ENCODE measurements around the gene ZNF181.
"Not testable (repeated sequence)": the region's sequence is repeated elsewhere in the genome, so short reads cannot be mapped to it uniquely, and the experiment has no call there.

The ZNF181 gene

DNA sequence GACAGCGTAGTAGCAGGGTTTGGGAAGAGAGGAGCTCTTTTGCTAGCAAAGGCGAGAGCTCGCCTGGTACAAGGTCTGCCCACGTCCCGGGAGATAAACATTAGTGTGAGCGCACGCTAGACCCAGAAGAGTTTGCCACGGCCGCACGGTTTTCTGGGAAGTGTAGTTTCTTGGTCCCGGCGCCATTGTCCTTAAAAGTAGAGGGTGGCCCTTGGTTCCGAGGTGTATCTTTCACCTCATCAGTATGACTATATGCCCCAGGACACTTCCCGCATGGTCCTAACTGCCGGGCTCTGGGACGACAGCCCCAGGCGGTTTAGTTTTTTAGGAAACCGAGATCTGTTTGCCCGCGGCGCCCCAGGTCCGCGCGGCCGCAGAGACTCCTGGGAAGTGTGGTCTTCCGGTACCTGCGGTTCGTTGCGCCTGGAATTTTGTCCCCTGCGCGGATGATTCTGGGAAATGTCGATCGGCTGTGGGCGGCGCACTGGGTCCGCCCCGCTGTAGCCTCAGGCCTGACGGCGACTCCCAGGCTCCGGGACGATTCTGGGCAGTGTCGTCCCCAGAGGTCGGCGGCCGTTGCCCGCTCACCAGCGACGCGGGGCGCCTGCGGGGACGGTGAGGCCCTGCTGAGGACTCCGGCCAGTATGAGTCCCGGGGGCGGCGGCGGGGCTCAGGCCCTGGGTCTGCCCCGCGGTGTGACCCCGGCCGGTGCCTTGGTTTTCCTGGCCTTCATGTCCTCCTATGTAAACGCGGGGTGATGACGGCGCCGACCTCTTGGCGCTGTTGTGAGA lies at the start of gene ZNF181:
ZNF181 (plus strand) TSS at position 498 of the 791 bp plus-strand sequence. CDS start 795 bp downstream, outside the sequence.
- Histone ChIP-seq H3K9me3 (ENCODE audit: control insufficient read depth, insufficient read depth, low read length) (no peaks in the 10 kb centered on the region), H3K9ac (ENCODE audit: low read depth, low read length) (peak within 1 kb of the TSS; percentile 87), H3K36me3 (ENCODE audit: control insufficient read depth, insufficient read depth, low read length) (no peaks in the 10 kb centered on the region), H3K27me3 (ENCODE audit: control insufficient read depth, insufficient read depth, low read length) (no peaks in the 10 kb centered on the region), H3K4me3 (ENCODE audit: low read depth, low read length) (peak within 1 kb of the TSS; percentile 93), H3K4me1 (ENCODE audit: control insufficient read depth, insufficient read depth, low read length) (no peaks in the 10 kb centered on the region)

DNA sequence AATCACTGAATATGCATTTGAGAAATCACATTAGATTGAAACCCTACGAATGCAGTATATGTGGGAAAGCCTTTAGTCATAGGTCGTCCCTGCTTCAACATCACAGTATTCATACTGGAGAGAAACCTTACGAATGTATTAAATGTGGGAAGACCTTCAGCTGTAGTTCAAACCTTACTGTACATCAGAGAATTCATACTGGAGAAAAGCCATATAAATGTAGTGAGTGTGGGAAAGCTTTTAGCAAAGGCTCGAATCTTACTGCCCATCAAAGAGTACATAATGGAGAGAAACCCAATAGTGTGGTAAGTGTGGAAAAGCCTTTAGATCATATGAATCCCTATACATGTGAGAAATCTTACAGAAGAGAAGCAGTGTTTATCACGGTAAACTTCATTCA lies 48.8 kb upstream of the ZNF181 start:
- not testable (repeated sequence) for H3K4me1 ChIP-seq (ENCODE audit: control insufficient read depth, insufficient read depth, low read length); H3K9ac ChIP-seq (ENCODE audit: low read depth, low read length); H3K36me3 ChIP-seq (ENCODE audit: control insufficient read depth, insufficient read depth, low read length); H3K9me3 ChIP-seq (ENCODE audit: control insufficient read depth, insufficient read depth, low read length); H3K27me3 ChIP-seq (ENCODE audit: control insufficient read depth, insufficient read depth, low read length); H3K4me3 ChIP-seq (ENCODE audit: low read depth, low read length)

DNA sequence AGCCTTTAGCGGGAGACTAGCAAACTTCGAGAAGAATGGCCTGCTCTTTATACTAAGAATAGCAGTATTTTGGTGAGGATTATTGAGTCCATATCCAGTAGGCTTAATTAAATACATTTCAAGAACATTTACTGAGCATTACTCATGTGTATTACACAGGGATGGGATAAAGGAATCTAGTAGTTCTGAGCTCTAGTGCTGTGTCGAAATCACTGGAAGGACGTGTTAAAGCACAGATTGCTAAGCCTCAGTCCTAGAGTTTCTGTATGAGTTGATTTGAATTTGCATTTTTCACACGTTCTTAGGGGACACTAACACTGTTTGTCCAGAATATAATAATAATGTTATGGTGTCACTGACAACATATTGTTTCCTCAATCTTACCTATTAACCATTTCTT lies 47.6 kb upstream of the ZNF181 start:
- H3K4me1 ChIP-seq (ENCODE audit: control insufficient read depth, insufficient read depth, low read length): no peaks in the 10 kb centered on the region
- H3K9me3 ChIP-seq (ENCODE audit: control insufficient read depth, insufficient read depth, low read length): no peaks in the 10 kb centered on the region
- no peaks in the 10 kb centered on the region for H3K36me3 ChIP-seq (ENCODE audit: control insufficient read depth, insufficient read depth, low read length)
- H3K4me3 ChIP-seq (ENCODE audit: low read depth, low read length): no peak overlapping the region
- no peak overlapping the region for H3K9ac ChIP-seq (ENCODE audit: low read depth, low read length)
- H3K27me3 ChIP-seq (ENCODE audit: control insufficient read depth, insufficient read depth, low read length): peaks cover 7% of the 10 kb centered on the region

DNA sequence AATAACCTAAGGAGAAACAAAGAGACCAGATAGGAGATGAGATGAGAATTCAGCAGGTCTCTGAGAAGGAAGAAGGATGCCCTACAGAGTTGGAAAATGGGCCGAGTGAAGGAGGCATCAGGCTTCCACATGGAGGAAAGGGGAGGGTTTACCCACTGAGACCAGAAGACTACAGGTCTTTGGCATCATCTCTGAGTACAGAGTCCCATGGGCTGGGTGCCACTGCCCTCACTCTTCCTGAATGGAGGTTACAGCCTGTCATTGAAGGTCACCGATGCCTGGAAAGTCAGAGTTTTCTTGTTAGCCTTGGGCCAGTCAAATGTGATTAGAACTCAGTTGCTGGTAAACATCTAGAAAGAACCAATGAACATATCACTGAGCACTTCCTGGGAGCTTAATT lies 46.7 kb upstream of the ZNF181 start:
- no peaks in the 10 kb centered on the region for H3K4me1 ChIP-seq (ENCODE audit: control insufficient read depth, insufficient read depth, low read length)
- no peaks in the 10 kb centered on the region for H3K9me3 ChIP-seq (ENCODE audit: control insufficient read depth, insufficient read depth, low read length)
- peaks cover 7% of the 10 kb centered on the region for H3K27me3 ChIP-seq (ENCODE audit: control insufficient read depth, insufficient read depth, low read length)
- H3K4me3 ChIP-seq (ENCODE audit: low read depth, low read length): no peak overlapping the region
- H3K36me3 ChIP-seq (ENCODE audit: control insufficient read depth, insufficient read depth, low read length): no peaks in the 10 kb centered on the region
- no peak overlapping the region for H3K9ac ChIP-seq (ENCODE audit: low read depth, low read length)

DNA sequence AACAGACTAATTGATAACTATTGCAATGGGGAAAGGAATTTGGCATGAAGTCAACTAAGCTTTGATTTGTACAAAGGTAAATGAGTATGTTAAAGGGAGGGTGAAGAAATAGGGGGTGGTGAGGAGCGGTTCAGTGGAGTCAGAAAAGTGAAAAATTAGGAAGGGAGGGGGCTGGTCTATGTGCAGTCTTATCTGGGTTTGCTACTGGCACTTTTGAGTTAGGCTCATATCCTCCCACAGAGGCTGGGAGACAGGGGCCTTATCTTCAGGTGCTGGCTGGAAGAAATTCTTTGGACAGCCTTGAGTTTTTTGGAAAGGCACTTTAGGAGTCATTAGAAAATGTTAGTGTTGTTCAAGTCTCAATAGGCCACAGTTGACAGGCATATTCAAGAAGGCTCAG lies 45.5 kb upstream of the ZNF181 start:
- Histone ChIP-seq H3K4me3 (ENCODE audit: low read depth, low read length) (no peak overlapping the region), H3K27me3 (ENCODE audit: control insufficient read depth, insufficient read depth, low read length) (peaks cover 7% of the 10 kb centered on the region), H3K9me3 (ENCODE audit: control insufficient read depth, insufficient read depth, low read length) (no peaks in the 10 kb centered on the region), H3K36me3 (ENCODE audit: control insufficient read depth, insufficient read depth, low read length) (no peaks in the 10 kb centered on the region), H3K9ac (ENCODE audit: low read depth, low read length) (no peak overlapping the region), H3K4me1 (ENCODE audit: control insufficient read depth, insufficient read depth, low read length) (no peaks in the 10 kb centered on the region)

DNA sequence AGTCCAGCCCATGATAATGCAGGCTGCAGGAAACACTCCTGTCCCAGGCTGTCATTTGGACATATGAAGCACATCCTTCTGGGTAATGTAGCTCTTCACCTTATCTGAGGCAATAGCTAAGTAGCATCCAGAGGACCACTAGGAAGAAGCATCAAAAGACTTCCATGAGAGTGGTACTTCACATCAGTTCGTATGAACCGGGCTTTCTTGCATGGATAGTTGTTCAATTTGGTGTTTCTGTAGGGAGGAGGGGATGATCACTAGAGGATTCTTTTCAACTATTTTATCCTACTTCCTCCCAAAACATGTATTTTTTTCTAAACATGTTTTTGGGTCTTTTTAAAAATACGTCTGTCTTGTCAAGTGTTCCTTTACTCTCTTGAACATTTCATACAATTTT lies 43.7 kb upstream of the ZNF181 start:
- no peak overlapping the region for H3K9ac ChIP-seq (ENCODE audit: low read depth, low read length)
- H3K9me3 ChIP-seq (ENCODE audit: control insufficient read depth, insufficient read depth, low read length): no peaks in the 10 kb centered on the region
- H3K4me3 ChIP-seq (ENCODE audit: low read depth, low read length): no peak overlapping the region
- H3K36me3 ChIP-seq (ENCODE audit: control insufficient read depth, insufficient read depth, low read length): no peaks in the 10 kb centered on the region
- H3K27me3 ChIP-seq (ENCODE audit: control insufficient read depth, insufficient read depth, low read length): peaks cover 7% of the 10 kb centered on the region
- no peaks in the 10 kb centered on the region for H3K4me1 ChIP-seq (ENCODE audit: control insufficient read depth, insufficient read depth, low read length)

DNA sequence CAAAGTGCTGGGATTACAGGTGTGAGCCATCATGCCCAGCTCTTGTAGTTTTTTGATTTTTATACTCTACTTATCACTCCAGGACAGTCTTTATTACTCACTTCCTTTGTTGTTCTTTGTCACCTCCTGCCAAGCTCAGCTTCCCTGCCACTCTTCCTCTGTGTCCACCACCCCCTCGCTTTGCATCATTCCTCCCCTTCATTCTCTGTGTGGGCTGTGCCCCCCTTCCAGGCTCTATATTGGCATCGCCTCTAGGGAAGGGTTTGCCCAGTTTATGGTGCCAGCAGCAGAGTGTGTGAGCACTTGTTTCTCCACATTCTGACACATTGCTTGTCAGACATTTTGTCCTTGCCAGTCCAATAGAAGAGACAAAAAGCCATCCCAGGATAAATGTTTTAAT lies 41.5 kb upstream of the ZNF181 start:
- Histone ChIP-seq H3K9me3 (ENCODE audit: control insufficient read depth, insufficient read depth, low read length) (no peaks in the 10 kb centered on the region), H3K4me1 (ENCODE audit: control insufficient read depth, insufficient read depth, low read length) (no peaks in the 10 kb centered on the region), H3K4me3 (ENCODE audit: low read depth, low read length) (no peak overlapping the region), H3K36me3 (ENCODE audit: control insufficient read depth, insufficient read depth, low read length) (no peaks in the 10 kb centered on the region), H3K9ac (ENCODE audit: low read depth, low read length) (no peak overlapping the region), H3K27me3 (ENCODE audit: control insufficient read depth, insufficient read depth, low read length) (peaks cover 7% of the 10 kb centered on the region)

DNA sequence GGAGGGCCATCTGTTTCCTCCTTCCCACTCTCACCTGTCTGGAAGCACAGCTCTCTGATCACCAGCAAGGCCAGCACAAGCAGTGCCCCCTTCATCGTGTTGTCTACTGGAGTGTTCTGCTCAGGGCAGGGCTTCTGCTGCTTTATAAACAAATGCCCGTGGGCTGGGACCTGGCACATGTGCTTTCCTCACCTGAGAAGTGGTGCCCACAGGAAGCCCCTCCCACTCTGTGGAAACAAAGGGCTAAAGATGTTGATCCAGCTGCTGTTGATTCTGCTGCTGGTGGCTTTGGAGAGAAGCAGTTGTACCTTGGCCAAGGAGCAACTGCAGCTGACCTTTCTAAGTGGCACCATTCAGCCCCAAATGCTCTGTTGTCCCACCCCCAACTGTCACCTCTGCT lies 26.4 kb upstream of the ZNF181 start:
- H3K36me3 ChIP-seq (ENCODE audit: control insufficient read depth, insufficient read depth, low read length): no peaks in the 10 kb centered on the region
- H3K9ac ChIP-seq (ENCODE audit: low read depth, low read length): no peak overlapping the region
- peaks cover 2% of the 10 kb centered on the region for H3K9me3 ChIP-seq (ENCODE audit: control insufficient read depth, insufficient read depth, low read length)
- H3K27me3 ChIP-seq (ENCODE audit: control insufficient read depth, insufficient read depth, low read length): no peaks in the 10 kb centered on the region
- H3K4me1 ChIP-seq (ENCODE audit: control insufficient read depth, insufficient read depth, low read length): peaks cover 8% of the 10 kb centered on the region
- H3K4me3 ChIP-seq (ENCODE audit: low read depth, low read length): no peak overlapping the region

DNA sequence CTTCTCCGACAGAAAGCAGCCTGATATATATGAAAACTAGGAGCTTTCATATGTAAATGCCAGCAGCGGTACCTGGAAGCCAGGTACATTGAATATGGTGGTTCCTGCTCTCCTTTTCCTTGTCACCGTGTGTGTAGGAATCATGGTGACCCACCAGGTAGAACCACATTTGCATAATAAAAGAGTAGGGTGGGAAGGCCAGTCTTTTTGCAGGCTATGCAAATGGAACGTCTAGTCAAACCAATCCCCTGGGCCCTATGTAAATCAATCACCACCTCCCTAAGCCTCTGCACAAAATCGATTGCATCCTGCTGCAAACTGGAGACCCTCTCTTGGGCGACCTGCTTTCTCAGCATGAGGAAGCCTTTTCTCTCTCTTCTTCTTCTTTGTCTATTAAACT lies 22.2 kb upstream of the ZNF181 start:
- Histone ChIP-seq H3K36me3 (ENCODE audit: control insufficient read depth, insufficient read depth, low read length) (no peaks in the 10 kb centered on the region), H3K9me3 (ENCODE audit: control insufficient read depth, insufficient read depth, low read length) (peaks cover 16% of the 10 kb centered on the region), H3K4me3 (ENCODE audit: low read depth, low read length) (peak overlapping the region; percentile 28), H3K9ac (ENCODE audit: low read depth, low read length) (no peak overlapping the region), H3K27me3 (ENCODE audit: control insufficient read depth, insufficient read depth, low read length) (no peaks in the 10 kb centered on the region), H3K4me1 (ENCODE audit: control insufficient read depth, insufficient read depth, low read length) (peaks cover 8% of the 10 kb centered on the region)

DNA sequence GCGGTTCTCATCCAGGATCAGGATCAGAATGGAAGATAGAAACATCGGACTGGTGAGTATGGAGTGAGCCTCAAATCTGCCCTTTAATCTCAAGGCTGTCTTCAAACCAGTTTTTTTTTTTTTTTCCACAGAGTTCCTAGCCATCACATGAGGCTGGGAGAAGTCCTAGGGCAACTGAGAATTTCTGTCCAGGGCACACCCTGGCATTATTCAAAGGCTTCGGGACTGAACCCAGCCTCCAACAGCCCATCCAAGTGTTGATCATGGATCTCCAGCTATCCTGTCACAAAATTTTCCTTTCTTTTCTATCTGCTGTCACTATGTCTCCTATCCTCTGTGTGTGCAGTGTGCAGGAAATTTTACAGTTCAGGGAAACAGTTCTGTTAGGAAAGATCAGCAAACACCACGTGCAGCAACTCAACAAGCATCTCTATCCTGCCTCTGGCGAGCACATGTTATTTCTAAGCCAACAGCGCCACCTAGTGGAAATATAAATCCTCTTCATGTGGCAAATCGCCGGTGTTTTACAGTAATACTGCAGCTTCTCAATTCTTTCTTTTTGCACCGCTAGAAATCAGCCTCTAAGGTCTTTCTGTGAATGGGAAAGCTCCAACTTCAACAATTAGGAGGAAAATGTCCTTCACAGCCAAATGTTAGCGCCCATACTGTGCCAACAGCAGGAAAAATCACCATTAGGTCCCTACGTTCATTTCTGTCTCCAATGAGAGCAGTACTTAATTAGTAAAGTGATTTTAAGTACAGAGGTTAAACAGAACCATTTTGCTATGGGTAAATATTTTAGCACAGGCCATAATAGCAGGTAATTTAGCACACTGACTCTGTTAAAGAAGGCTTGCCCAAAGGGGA lies 21.4 kb upstream of the ZNF181 start:
- no peaks in the 10 kb centered on the region for H3K36me3 ChIP-seq (ENCODE audit: control insufficient read depth, insufficient read depth, low read length)
- no peak overlapping the region for H3K9ac ChIP-seq (ENCODE audit: low read depth, low read length)
- no peaks in the 10 kb centered on the region for H3K27me3 ChIP-seq (ENCODE audit: control insufficient read depth, insufficient read depth, low read length)
- H3K4me1 ChIP-seq (ENCODE audit: control insufficient read depth, insufficient read depth, low read length): peaks cover 8% of the 10 kb centered on the region
- H3K4me3 ChIP-seq (ENCODE audit: low read depth, low read length): peak overlapping the region; percentile 28
- H3K9me3 ChIP-seq (ENCODE audit: control insufficient read depth, insufficient read depth, low read length): peaks cover 13% of the 10 kb centered on the region

DNA sequence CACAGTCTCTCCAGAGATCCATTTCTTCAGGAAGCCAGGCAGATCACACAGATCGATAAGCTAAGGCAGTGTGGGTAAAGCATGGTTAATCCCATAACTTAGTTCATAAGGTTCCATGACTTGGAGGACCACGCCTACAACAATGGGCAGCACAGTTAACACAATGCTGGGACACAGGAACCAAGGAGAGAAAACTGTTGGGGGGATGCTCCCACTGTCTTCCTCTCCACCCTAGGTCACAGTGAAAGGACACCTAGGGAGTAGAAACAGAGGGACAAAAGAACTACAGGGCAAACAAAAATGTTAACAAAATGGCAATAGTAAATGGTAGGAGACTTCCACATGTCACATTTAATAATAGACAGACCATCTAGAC lies 20.8 kb upstream of the ZNF181 start:
- H3K9ac ChIP-seq (ENCODE audit: low read depth, low read length): no peak overlapping the region
- H3K27me3 ChIP-seq (ENCODE audit: control insufficient read depth, insufficient read depth, low read length): no peaks in the 10 kb centered on the region
- no peak overlapping the region for H3K4me3 ChIP-seq (ENCODE audit: low read depth, low read length)
- H3K36me3 ChIP-seq (ENCODE audit: control insufficient read depth, insufficient read depth, low read length): no peaks in the 10 kb centered on the region
- peaks cover 13% of the 10 kb centered on the region for H3K9me3 ChIP-seq (ENCODE audit: control insufficient read depth, insufficient read depth, low read length)
- peaks cover 8% of the 10 kb centered on the region for H3K4me1 ChIP-seq (ENCODE audit: control insufficient read depth, insufficient read depth, low read length)

DNA sequence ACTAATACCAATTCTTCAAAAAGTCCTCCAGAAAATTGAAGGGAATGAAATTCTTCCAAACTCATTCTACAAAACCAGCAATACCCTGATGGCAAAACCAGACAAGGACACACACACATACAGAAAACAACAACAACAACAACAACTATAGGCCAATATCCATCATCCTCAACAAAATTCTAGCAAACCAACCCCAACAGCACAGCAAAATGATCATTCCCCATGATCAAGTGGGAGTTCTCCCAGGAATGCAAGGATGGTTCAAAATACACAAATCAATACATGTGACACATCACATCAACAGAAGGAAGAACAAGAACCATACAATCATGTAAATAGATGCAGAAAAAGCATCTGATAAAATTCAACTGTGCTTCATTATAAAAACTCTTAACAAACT lies 18.7 kb upstream of the ZNF181 start:
- Histone ChIP-seq H3K27me3 (ENCODE audit: control insufficient read depth, insufficient read depth, low read length) (no peaks in the 10 kb centered on the region), H3K4me1 (ENCODE audit: control insufficient read depth, insufficient read depth, low read length) (peaks cover 8% of the 10 kb centered on the region), H3K4me3 (ENCODE audit: low read depth, low read length) (no peak overlapping the region), H3K9ac (ENCODE audit: low read depth, low read length) (no peak overlapping the region), H3K9me3 (ENCODE audit: control insufficient read depth, insufficient read depth, low read length) (peaks cover 13% of the 10 kb centered on the region), H3K36me3 (ENCODE audit: control insufficient read depth, insufficient read depth, low read length) (no peaks in the 10 kb centered on the region)

Data from iPS-15b (cell line).